ENCODE measurements around the gene PRR3.

- TF ChIP-seq POLR2A (IDR thresholded peaks at IDR 0.05; ENCODE audit: low read length), result no peak
- TF ChIP-seq GATA1 (IDR thresholded peaks at IDR 0.05; ENCODE audit: low read depth, low read length), result no peak
Measured at GRCh38 chr6:30543821-30544220, 13.3 kb upstream of the PRR3 start.

Measured in erythroblast (primary cell).